GM19238 (cell line): Measurements from ENCODE around the gene ITGA1.
"Not testable (repeated sequence)": the region's sequence is repeated elsewhere in the genome, so short reads cannot be mapped to it uniquely, and the experiment has no call there.

Source experiments
- DNase-seq: peaks from one replicate; pipeline ENCODE4 v3.0.0; 2011; ENCODE audit warnings: low spot score; ENCODE audit not compliant: insufficient read length

Gene ITGA1

GRCh38 chr5:52948418-52949076 lies 160.8 kb downstream of the ITGA1 start:
- peak; percentile 13 for DNase-seq

GRCh38 chr5:52950686-52951085 lies 163.0 kb downstream of the ITGA1 start:
- DNase-seq = no peak

- no peak for DNase-seq
These were observed 164.8 kb downstream of the ITGA1 start for GRCh38 chr5:52952483-52952882.

- DNase-seq = no peak
These were observed 168.3 kb downstream of the ITGA1 start for GRCh38 chr5:52956014-52956413.

GRCh38 chr5:52956915-52957747 lies 169.4 kb downstream of the ITGA1 start:
- no peak for DNase-seq

GRCh38 chr5:52961274-52961681 lies 173.6 kb downstream of the ITGA1 start:
- DNase-seq = no peak

- no peak for DNase-seq
These were observed 175.9 kb downstream of the ITGA1 start for GRCh38 chr5:52963636-52964035.

- DNase-seq = no peak
These were observed 176.4 kb downstream of the ITGA1 start for GRCh38 chr5:52964138-52964537.

GRCh38 chr5:52976157-52976556 lies 188.4 kb downstream of the ITGA1 start:
- DNase-seq = not testable (repeated sequence)

GRCh38 chr5:52977264-52977897 lies 189.7 kb downstream of the ITGA1 start:
- DNase-seq = no peak

- DNase-seq = no peak
These were observed 193.8 kb downstream of the ITGA1 start for GRCh38 chr5:52981507-52981906.

GRCh38 chr5:52983731-52984636 lies 196.3 kb downstream of the ITGA1 start:
- no peak for DNase-seq

GRCh38 chr5:52985306-52985705 lies 197.6 kb downstream of the ITGA1 start:
- DNase-seq = no peak

- no peak for DNase-seq
These were observed 200.1 kb downstream of the ITGA1 start for GRCh38 chr5:52987711-52988331.

- no peak for DNase-seq
These were observed 200.8 kb downstream of the ITGA1 start for GRCh38 chr5:52988335-52989024.

- DNase-seq = peak; percentile 16
These were observed 201.5 kb downstream of the ITGA1 start, which contains the start of gene ITGA2 for GRCh38 chr5:52989025-52989780. ITGA2 (plus strand) TSS chr5:52989352; CDS start chr5:52989469, 117 bp downstream.

- DNase-seq = no peak
These were observed 202.2 kb downstream of the ITGA1 start for GRCh38 chr5:52989781-52990527.

GRCh38 chr5:52990528-52990925 lies 202.8 kb downstream of the ITGA1 start:
- DNase-seq = no peak

GRCh38 chr5:52993367-52993766 lies 205.7 kb downstream of the ITGA1 start:
- DNase-seq = no peak
